Peyer's patch (tissue), 4 donors: ENCODE measurements around the gene UBE4B.

Experiments used
- CTCF ChIP-seq, 6 experiments: fragments of 450-650 bp in 4 of 6; fragments of 200-600 bp in 2 of 6; sonication (generic) in 1 of 6; IDR thresholded peaks; one replicate each; pipeline ENCODE4 v1.5.1; 2017 to 2019; ENCODE audit warnings: antibody characterized with exemption in 6 of 6, mild to moderate bottlenecking in 3 of 6, moderate library complexity in 1 of 6
- POLR2A ChIP-seq, 2 donors: fragments of 450-650 bp; IDR thresholded peaks; one replicate each; pipeline ENCODE4 v1.5.1; 2017; ENCODE audit warnings: antibody characterized with exemption in 2 of 2, mild to moderate bottlenecking in 2 of 2, moderate library complexity in 2 of 2

GRCh38 chr1:10020086-10020485, 12.7 kb upstream of the UBE4B start:
- TF ChIP-seq CTCF (IDR thresholded peaks at IDR 0.05) (no peak), POLR2A (IDR thresholded peaks at IDR 0.05) (no peak)
